Measurements from ENCODE around the gene GIPR. TPM values are rescaled to one million over a fixed set of nuclear protein-coding genes. Genes with fewer than 3 reads are reported as not detected.

The GIPR gene
- total RNA-seq, 1 experiment from 2014 or later, result 0.61 TPM

DNA sequence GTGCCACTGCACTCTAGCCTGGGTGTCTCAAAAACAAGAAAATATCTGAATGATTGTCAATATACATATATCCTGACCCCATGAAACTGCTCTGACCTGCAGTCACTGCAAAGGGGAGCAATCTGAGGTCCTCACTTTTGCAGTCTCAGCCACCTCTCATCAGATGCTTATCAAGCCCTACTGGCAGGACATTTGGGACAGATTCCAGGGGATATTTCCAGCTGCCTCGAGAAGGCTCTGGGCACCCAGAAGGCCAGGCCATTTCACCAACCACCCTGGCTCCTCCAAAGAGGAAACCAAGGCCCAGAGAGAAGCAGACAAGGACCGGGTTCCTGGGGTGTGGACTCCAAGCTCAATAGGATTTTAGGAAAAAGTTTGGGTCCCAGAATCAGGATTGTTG is 31.1 kb upstream of the GIPR start:
- Histone ChIP-seq H3K23ac (ENCODE audit: insufficient read length, low read depth, low read length) (no peak overlapping the region), H2AK5ac (ENCODE audit: insufficient read length, low read length) (no peak overlapping the region), H4K20me1 (ENCODE audit: control insufficient read depth, insufficient read depth, insufficient read length) (no peaks in the 10 kb centered on the region), H3K23me2 (ENCODE audit: insufficient read length, low read depth, low read length, poor library complexity, severe bottlenecking) (peaks cover 14% of the 10 kb centered on the region), H3K4me2 (ENCODE audit: insufficient read depth, insufficient read length, low read length) (no peak overlapping the region), H3K9ac (ENCODE audit: extremely low read depth, insufficient read length, low read length) (no peak overlapping the region), H3K14ac (ENCODE audit: insufficient read depth, low read length) (no peak overlapping the region), H3K27ac (ENCODE audit: insufficient read length, low read depth, low read length) (no peak overlapping the region), H3K4me1 (ENCODE audit: insufficient read depth, low read length) (no peaks in the 10 kb centered on the region; the same call in 1 of the 2 replicates), H4K91ac (ENCODE audit: insufficient read length, low read depth, low read length) (no peak overlapping the region), H3T11ph (ENCODE audit: low read length) (no peak overlapping the region), H3K79me1 (ENCODE audit: insufficient read depth, low read depth, low read length, poor library complexity, severe bottlenecking) (no peaks in the 10 kb centered on the region), H3K9me3 (ENCODE audit: control insufficient read depth, low read depth, low read length) (no peaks in the 10 kb centered on the region), H2BK20ac (ENCODE audit: low read depth, low read length, poor library complexity, severe bottlenecking) (no peak overlapping the region), H4K8ac (replicated peaks; ENCODE audit: insufficient read length, low read depth, low read length) (no peak overlapping the region), H2BK12ac (ENCODE audit: insufficient read length, low read depth, low read length) (no peak overlapping the region), H3K18ac (ENCODE audit: insufficient read length, low read depth, low read length) (no peak overlapping the region), H2AFZ (ENCODE audit: low read length) (no peak overlapping the region), H3K56ac (ENCODE audit: insufficient read length, low read depth, low read length) (no peak overlapping the region), H2BK120ac (ENCODE audit: low read depth, low read length, poor library complexity, severe bottlenecking) (no peak overlapping the region), H3K4ac (ENCODE audit: low read depth, low read length) (no peak overlapping the region), H2BK5ac (ENCODE audit: insufficient read length, low read length) (no peak overlapping the region), H3K79me2 (ENCODE audit: insufficient read depth, low read length) (no peaks in the 10 kb centered on the region), H3K27me3 (ENCODE audit: insufficient read depth, low read length) (no peaks in the 10 kb centered on the region), H4K5ac (ENCODE audit: insufficient read length, low read depth, low read length) (no peak overlapping the region), H2BK15ac (ENCODE audit: low read depth, low read length) (no peak overlapping the region)
- TF ChIP-seq CTCF (conservative IDR thresholded peaks at IDR 0.05), result no peak
- no peaks in the 10 kb centered on the region for H3K27me3 Mint-ChIP-seq (ENCODE audit: low read depth)
- WGBS (ENCODE audit: extremely low coverage, insufficient read length, low lambda C conversion rate), result no CpG with 5 or more reads among the region's 2 CpGs
- DNase-seq, result no peak
- no peak overlapping the region for H3K27ac Mint-ChIP-seq
- H3K4me1 Mint-ChIP-seq, result peaks cover 28 to 38% of the 10 kb centered on the region in 2 experiments
- H3K36me3 Mint-ChIP-seq (ENCODE audit: insufficient read depth in 1 of 3, low read depth in 3 of 3), result no peaks in the 10 kb centered on the region; a peak in 1 of 7 replicates
- H3K4me3 Mint-ChIP-seq, result no peak overlapping the region
- no peaks in the 10 kb centered on the region for H3K9me3 Mint-ChIP-seq

Data from H9 (cell line).